GM12864 (cell line): ENCODE data around the gene NANS.
"Not testable (repeated sequence)": the region's sequence is repeated elsewhere in the genome, so short reads cannot be mapped to it uniquely, and the experiment has no call there.

Experiments
- DNase-seq: peaks from one replicate; pipeline ENCODE4 v3.0.0-alpha.2; 2011; ENCODE audit warnings: low read depth
- H3K4me3 ChIP-seq: 2 replicates; pipeline ENCODE4 v1.5.1; 2011; ENCODE audit warnings: mild to moderate bottlenecking, low read depth, low read length, control low read depth
- TF ChIP-seq, protein P1 (sequence below): IDR thresholded peaks from 2 replicates; pipeline ENCODE4 v1.5.1; 2011; ENCODE audit warnings: low read depth, mild to moderate bottlenecking, moderate library complexity, low read length, control low read depth, inconsistent platforms; ENCODE audit errors: missing control alignments

The NANS gene

DNA sequence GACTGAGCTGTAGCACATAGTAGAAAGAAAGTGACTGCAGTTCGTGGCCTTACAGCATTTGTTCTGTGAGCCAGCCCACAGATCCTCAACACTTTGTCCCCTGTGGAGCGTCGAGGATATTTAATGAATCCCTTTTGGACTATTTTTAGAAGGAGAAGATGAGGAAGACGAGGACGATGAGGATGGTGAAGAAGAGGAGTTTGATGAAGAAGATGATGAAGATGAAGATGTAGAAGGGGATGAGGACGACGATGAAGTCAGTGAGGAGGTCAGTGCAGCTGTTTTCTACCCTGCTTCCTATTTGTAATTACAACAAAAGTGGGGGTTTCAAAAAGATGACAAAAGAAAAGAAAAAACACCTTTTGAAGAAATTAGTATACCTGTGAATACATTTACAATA, 45.4 kb upstream of the NANS start:
- no peak overlapping the region for H3K4me3 ChIP-seq
- no peak for DNase-seq

GRCh38 chr9:98016137-98016680, 40.3 kb upstream of the NANS start:
- no peak for DNase-seq
- no peak overlapping the region for H3K4me3 ChIP-seq
- TF ChIP-seq, protein P1, sequence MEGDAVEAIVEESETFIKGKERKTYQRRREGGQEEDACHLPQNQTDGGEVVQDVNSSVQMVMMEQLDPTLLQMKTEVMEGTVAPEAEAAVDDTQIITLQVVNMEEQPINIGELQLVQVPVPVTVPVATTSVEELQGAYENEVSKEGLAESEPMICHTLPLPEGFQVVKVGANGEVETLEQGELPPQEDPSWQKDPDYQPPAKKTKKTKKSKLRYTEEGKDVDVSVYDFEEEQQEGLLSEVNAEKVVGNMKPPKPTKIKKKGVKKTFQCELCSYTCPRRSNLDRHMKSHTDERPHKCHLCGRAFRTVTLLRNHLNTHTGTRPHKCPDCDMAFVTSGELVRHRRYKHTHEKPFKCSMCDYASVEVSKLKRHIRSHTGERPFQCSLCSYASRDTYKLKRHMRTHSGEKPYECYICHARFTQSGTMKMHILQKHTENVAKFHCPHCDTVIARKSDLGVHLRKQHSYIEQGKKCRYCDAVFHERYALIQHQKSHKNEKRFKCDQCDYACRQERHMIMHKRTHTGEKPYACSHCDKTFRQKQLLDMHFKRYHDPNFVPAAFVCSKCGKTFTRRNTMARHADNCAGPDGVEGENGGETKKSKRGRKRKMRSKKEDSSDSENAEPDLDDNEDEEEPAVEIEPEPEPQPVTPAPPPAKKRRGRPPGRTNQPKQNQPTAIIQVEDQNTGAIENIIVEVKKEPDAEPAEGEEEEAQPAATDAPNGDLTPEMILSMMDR: no peak

More for the DNA sequence above, 45.4 kb upstream of the NANS start:
- TF ChIP-seq, protein P1: no peak

GRCh38 chr9:98017306-98017705, 39.2 kb upstream of the NANS start:
- TF ChIP-seq, protein P1: no peak

DNA sequence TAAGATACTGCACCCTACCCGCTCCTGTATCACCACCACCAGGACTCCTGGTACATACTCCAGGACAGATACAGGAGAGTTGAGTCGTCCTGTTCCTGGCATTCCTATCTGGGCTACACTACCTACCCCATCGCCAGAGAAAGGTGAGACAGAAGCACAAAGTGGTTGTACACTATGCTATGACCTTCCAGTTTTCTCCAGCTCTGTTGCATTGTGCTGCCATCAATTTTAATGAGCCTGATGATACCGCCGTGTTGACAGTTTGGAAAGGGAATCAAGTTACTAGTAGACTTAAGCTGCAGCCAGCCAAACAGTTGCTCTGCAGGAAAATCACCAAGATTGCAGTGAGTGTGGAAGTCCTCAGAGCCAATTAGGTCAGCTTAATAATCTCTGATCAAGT, 38.2 kb upstream of the NANS start:
- no peak for DNase-seq
- TF ChIP-seq, protein P1: no peak
- H3K4me3 ChIP-seq: no peak overlapping the region

More at GRCh38 chr9:98017306-98017705, 39.2 kb upstream of the NANS start:
- no peak for DNase-seq
- no peak overlapping the region for H3K4me3 ChIP-seq

GRCh38 chr9:98019098-98019497, 37.4 kb upstream of the NANS start:
- H3K4me3 ChIP-seq: no peak overlapping the region
- DNase-seq: no peak
- TF ChIP-seq, protein P1: no peak

DNA sequence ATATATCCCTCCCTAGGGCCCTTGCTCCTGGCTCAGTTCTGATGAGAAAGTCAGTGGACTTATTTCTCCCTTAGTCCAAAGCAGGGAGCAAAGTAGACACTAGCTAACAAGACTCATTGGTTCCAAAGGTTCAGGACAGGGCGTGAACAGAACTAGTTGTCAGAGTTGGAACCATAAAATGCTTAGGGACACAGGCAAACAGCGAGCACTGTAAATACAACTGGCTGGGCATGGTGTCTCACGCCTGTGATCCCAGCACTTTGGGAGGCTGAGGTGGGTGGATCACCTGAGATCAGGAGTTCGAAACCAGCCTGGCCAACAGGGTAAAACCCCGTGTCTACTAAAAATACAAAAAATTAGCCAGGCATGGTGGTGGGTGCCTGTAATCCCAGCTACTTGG, 36.7 kb upstream of the NANS start:
- H3K4me3 ChIP-seq, DNase-seq: not testable (repeated sequence)

DNA sequence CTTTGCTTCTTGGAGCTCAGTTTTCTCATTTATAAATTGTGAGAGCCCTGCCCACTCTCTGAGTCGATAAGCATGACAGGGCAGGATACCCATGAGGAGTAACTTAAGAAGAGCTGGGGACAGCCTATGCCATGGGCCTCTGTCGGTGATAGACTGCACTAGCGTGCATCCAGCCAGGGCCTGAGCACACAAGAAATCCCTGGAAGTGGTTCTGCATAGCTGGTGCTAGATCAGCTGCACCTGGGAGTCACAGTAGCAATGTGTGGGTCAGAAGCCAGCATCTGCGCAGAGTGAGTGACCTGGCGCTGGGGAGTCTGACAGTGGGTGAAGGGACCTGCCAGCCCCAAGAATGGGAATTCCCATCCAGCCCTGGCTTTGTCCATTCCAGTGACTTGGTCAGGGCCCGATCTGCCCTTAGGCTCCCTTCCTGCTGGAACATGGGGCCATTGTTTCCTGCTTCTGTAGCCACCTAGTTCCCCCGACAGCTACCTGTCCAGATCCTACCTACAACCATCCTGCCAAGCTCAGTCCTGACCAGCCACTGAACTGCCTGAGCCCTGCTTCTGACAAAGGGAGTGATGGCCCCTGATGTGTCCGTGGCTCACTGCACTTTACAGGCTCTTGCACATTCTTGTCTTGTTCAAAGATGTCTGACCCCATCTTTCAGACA, 35.9 kb upstream of the NANS start:
- no peak for DNase-seq
- TF ChIP-seq, protein P1: no peak
- no peak overlapping the region for H3K4me3 ChIP-seq
